ENCODE results near the gene MED27.

Gene MED27

DNA sequence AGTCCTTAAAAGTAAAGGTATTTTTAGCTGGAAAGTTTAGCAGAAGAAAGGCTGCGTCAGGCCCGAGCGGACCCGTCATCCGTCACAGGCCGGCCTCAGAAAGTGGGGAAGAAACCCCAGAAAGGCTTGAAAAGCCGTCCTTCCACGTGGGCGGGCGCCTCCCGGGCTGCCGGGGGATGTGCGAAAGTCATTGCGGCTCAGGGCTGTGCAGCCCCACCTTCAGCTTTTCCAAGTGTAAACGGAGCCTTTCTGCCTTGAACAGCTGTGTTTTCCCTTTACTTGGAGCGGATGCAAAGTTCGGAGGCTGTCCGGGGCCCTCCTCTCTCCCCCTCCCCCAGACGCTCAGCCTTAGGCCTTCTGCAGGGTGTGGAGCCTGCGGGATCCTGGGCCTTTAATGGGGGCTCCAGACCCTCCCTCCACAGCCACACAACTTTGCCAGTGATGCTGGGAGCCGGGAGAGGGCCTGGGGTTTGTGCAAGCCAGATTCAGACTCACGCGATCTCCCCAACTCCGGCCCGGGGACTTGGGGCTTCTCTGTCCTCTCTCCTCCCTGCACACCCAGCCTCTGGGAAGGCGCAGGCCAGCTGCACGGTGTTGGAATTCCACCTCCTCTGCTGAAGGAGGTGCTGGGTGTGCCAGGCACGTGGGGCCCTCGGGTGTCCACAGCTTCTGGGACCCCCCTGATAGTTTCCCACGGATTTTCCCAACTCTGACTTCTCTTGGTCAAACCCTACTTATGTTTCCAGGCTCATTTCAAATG, 244.3 kb downstream of the MED27 start:
- no peak for DNase-seq (ENCODE audit: low read depth)

DNA sequence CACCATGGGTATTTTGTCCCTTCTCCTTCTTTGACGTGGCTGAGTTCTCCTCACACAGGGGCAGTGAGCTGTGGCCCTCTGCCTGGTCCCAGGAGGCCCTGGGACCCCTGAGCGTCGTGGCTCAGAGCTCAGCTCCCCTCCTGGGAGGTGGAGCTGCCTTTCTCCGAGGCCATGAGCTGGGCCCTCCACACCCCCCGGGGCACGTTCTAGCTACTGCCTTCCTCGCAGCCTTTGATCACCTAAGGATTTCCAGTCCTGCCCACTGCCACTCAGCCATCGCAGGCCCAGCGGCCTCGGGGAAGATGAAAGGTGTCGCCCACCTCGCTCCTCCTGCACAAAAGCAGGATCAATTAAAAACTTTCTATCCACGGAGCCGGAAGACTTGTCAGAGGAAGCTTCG, 244.9 kb downstream of the MED27 start:
- DNase-seq (ENCODE audit: low read depth), result no peak

DNA sequence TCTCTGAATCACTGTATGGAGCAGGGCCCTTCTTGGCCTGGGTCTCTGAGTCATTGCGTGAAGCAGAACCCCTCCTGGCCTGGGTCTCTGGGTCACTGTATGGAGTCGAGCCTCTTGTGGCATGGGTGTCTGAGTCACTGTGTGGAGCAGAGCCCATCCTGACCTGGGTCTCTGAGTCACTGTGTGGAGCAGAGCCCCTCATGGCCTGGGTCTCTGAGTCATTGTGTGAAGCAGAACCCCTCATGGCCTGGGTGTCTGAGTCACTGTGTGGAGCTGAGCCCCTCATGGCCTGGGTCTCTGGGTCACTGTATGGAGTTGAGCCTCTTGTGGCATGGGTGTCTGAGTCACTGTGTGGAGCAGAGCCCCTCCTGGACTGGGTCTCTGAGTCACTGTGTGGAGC, 245.8 kb downstream of the MED27 start:
- DNase-seq (ENCODE audit: low read depth), result no peak

DNA sequence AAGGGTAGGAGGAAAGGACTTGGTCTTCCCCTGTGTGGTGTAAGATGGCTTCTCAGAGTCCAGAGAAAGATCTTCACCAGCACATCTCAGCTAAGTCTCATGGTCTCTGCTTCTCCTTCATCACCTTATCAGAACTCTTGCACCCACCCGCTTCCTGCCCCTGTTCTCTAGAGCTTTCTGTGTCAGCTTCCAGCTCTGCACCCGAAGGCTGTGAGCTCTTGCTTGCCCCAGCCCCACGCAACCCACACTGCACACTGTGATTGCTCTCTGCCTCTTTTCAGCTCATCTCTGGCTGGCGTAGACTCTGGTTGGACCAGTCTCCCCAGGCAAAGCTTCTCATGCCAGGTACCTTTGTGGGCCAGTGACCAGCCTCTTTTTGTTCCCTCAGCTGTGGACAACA, 246.6 kb downstream of the MED27 start:
- DNase-seq (ENCODE audit: low read depth), result no peak

DNA sequence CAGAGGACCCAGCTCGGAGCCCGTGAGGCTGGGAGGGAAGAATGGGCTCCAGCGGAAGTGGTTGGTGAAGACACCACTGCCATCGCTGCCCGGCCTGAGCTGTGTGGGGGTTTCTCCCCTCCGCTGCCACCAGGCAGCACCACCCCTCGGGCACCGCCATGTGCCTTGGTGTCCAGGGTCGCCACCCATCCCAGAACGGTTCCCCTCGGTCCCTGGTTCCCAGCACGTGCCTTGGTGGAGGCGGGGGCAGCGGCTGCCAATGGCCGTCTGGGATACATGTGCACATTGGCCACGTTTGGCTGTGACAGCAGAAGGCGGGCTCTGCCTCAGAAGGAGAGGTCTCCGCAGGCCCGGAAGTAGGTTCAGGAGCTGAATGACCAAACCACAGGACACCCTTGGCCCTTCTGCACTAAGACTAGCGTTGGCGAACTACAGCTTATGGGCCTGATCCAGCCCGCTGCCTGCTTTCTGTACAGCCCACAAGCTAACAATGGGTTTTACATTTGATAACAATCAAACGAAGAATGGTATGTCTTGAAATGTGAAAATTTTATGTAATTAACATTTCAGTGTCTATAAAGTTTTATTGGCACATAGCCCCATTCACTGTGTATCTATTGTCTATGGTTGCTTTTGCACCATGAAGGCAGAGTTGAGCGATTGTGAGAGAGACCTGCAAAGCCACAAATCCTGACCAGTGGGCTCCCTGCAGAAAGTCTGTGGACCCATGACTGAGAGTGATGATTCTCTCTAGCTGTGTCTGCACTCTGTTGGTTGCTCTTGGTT, 248.1 kb downstream of the MED27 start:
- no peak for DNase-seq (ENCODE audit: low read depth)

DNA sequence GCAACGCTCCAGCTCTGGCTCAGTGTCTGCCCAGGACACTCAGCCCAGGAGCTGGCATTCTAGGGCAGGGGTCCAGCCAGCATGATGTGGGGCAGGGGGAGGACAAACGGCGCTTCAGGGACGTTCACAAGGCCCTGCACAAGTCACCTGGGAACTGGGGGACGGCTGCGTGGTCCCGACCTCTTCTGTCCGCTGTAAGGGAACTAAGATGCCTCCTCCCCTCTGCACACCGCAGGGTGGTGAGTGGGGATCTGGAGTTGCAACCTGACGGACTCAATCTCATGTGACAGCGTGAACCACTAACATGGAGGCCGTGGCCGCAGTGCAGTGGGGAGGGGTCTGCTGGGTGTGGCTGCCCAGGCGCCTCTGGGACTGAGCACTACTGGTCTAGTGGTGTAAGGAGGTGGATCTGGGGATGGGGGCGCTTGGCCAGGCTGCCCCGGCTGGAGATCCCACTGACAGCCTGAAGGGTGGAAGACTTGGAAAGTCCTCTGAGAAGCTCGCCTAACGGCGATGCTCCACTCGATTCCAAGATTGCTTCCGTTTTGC, 251.8 kb downstream of the MED27 start:
- DNase-seq (ENCODE audit: low read depth), result no peak

DNA sequence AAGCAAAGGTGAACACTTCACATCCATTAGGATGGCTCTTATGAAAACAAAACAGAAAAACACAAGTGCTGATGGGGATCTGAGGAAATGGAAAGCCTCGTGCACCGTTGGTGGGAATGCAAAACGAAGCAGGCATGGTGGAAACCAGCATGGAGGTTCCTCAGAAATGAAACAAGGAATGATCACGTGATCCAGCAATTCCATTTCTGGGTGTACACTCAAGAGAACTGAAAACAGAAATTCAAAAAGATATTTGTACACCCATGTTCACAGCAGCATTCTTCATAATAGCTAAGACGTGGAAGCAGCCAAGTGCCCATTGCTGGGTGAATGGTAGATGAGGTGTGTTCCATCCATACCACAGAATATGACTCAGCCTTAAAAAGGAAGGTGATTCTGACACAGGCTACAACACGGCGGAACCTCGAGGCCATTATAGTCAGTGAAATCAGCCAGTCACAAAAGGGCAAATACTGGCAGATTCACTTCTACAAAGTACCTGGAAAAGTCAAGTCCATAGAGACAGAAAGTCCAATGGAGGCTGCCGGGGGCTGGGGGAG, 252.6 kb downstream of the MED27 start:
- no peak for DNase-seq (ENCODE audit: low read depth)

DNA sequence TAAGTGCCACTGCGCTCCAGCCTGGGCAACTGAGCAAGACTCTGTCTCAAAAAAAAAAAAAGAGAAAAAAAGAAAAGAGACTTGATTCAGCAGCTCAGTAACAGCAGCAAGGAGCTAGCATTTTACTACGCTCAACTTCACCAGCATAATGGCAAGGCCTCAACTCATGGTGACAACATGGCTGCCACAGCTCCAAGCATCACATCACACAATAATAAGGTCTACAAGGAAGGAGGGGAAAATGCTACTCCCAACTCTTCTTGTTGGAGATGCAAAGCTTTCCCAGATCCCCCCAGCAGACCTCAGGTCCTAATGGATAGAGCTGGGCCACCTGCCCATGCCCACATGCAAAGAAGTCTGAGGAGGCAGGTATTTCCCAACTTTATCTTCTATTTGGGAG, 253.6 kb downstream of the MED27 start:
- no peak for DNase-seq (ENCODE audit: low read depth)

DNA sequence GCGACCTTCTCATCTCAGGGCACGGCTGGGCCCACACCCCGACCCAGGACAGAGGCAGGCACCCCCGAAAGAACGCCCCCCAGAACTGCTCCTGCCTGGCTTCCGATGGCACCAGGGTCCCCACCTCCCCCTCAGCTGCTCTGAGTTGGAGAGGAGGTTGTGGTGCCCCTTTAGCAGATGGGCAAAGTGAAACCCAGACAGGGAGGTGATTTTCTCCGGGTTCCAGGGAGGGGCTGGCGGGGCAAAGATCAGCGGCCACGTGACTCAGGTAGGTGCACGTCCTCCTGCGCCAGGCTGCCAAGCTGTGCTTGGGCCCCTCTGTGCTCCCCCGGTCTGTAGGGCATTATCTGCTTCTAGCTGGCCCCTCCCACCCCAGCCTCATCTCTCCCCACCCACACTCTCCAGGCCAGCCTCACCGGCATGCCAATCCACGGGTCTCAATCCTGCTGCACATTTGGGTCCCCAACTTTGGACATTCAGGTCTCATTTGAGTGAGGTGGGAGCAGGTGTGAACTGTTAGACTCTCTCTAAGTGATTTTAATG, 254.6 kb downstream of the MED27 start:
- no peak for DNase-seq (ENCODE audit: low read depth)

DNA sequence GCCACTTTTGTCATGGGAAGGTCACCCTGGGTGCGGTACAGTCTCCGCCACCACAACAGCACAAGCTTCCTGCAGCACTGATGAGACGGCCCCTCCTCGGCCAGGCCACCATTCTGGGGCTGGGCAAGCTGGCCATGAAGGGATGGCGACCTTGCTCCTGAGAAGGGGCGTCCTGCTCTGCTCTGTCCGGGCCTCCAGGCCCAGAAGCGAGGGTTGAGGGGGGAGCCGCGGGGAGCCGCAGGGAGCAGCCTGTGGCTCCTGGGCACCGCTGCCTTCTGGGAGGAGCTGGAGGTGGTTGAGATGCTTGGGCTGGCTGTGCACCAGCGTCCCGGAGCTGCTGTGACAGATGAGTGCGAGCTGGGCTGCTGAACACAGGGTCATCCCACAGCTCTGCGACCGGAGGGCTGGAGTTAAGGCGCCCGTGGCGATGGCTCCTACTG, 255.5 kb downstream of the MED27 start:
- DNase-seq (ENCODE audit: low read depth), result no peak

DNA sequence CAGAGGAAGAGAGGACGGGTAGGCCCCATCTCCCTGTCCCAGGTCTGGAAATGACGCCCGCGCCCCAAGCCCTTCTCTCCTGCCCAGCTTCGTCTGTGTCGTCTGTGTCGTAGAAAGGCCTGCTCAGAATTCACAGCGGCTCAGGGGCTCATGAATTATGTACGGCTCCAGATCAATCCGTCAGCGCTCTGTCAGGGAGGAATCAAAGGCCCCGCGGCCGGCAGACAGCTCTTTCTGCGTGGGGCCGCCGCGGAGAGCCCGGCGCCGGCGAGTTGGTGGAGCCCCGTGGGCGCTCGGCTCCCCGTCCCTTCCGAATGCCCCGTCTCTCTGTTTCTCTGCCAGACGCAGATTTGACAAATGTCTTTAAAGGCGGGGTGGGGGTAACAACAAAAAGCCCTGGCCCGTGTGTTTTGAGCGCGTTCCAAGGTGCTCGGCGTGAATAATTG, 255.9 kb downstream of the MED27 start:
- no peak for DNase-seq (ENCODE audit: low read depth)

DNA sequence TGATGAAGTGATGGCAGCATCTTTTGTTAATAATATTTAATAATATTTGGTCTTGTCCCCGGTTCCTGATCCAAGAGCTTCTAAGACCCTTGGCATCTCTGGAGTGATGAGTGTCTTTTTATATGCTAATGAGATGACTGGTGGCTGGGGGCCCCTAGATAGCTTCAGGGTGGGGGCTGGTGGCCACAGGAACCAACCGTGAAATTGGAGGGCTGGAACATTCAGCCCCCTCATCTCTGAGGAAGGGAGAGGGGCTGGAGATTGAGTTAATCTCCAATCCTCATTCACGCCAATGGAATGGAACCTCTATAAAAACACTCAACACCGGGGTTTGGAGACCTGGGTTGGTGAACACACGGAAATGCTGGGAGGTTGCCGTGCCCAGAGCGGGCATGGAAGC, 261.6 kb downstream of the MED27 start:
- DNase-seq (ENCODE audit: low read depth), result no peak

DNA sequence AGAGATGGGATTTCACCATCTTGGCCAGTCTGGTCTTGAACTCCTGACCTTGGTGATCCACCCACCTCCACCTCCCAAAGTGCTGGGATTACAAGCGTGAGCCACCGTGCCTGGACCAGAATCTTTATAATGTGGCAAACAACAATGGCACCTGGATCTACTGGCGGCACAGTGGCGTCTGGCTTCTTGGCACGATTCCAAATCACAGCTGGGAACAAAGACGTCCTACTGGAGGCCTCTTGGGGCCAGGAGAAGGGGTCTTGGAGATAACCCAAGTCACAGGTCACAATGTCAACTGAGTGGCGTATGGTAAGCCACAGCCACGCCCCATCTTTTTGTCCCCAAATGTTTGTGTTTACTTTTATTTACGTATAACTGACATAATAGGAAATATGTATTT, 262.0 kb downstream of the MED27 start:
- no peak for DNase-seq (ENCODE audit: low read depth)

DNA sequence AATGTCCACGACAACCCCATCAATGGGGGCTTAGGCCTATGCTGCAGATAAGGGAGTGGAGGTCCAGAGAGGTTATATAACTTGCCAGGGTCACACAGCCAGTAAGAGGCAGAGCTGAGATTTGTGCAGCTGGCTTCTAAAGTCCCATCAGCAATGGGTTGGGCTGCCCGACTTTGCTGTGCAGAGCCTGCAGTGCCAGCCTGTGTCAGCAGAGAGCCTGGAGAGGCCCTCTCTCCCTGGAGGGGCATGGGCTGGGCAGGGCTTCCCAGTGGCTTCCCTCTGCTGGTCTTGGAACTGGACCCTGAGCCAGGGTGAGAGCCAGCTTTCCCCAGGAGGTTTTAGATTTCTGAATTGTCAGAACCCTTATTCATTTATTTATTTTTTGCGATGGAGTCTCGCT, 262.6 kb downstream of the MED27 start:
- no peak for DNase-seq (ENCODE audit: low read depth)

DNA sequence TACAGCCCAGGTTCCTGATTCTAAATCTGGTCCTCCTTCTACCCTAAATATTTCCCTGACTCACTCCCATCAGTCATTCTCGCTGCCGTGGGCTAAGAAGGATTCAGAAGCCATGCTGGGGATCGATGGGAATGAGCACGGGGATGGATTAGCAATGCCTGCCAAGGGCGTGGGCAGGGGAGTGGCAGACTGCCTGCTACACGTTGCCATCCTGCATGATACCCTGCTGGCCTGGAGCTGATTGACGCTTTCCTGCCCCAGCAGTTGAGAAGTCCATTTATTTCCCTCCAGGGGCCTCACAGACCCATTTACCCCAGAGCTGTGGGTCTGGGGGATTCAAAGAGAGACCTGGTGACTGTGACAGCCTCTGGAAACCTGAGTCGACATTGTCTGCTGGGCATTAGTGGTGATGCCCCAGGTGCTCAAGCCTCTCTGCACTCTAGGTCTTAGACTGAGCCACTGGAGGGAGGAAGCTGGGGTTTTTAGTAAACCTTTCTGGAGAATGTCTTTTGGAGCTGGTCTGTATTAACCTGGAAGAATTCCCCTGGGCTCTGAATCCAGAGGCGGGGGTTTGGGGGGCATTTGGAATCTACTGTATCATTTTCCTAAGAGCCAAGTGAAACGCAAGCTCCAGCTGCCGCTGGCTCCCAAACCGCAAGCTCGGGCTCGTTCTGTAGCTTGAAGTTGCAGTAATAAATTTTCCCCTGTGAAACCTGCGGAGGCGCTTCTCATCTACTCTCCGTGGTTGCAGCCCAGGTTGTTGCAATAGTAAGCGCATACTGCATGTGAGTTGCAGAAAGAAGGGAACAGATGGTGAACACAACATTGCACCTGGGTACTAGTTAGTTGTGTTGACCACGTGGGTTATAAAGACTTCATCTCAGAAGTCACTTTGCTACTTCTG, 263.4 kb downstream of the MED27 start:
- DNase-seq (ENCODE audit: low read depth), result no peak

DNA sequence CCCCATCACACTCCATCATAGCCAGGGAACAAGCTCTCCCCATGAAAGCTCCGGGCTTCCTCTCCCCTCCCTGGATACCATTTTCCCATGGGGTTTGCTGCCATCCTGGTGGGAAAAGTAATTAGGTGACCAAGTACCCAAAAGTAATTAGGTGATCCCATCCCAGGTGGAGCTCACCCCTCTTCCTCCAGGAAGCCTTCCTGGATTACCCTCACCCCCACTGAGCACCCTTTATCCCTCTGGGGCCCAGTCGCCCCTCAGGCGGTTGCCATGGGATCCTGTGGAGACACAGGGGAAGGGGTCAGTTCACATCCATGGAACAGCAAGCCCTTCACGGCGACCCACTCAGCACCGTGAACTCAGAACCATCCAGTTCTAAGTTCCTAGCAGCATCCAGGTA, 265.0 kb downstream of the MED27 start:
- DNase-seq (ENCODE audit: low read depth), result no peak

DNA sequence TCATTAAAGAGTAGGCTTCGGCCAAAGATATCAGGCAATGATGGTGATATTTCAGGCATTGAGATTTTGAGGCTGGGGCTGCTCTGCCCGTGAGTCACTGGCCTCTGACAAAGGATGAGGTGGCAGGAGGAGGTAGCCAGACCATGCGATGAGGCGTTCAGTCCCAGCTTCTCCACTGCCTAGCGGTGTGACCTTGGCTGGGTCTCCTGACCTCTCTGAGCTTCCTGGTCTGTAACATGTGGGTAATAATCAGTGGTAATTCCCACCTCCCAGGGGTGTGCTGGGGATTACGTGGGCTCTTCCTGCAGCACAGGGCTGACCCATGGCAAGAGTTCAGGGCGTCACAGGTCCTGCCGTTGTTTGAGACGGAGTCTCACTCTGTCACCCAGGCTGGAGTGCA, 266.6 kb downstream of the MED27 start:
- DNase-seq (ENCODE audit: low read depth), result no peak

DNA sequence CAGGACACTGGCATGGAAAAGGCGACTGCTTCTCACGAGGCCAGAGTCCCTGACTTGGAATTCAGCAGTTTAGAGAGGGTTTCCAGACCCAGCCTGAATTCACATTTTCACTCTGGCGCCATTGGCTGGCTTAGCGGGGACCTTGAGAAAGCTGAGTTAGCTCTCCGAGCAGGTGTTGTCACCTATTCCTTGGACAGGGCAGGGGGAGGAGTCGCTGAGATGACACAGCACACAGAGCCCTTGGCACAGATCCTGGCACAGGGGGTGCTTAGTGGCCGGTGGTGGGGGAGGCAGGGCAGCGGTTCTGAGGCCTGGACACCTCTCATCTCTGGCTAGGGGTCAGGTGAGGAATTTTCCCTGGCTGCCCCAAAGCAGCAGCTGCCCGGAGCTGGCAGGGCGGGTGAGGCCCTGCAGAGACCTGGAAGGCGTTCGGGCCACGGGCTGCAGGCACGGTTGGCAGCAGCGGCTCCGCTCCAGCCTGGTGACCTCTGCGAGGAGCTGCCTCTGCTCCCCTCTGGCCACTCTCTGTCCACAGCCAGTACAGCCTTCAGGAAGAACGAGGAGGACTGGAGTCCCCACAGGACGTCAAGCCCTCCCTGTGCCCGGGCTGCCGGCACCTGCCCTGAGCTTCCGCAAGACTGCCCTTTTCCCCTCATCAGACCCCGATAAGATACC, 267.4 kb downstream of the MED27 start:
- DNase-seq (ENCODE audit: low read depth), result no peak

DNA sequence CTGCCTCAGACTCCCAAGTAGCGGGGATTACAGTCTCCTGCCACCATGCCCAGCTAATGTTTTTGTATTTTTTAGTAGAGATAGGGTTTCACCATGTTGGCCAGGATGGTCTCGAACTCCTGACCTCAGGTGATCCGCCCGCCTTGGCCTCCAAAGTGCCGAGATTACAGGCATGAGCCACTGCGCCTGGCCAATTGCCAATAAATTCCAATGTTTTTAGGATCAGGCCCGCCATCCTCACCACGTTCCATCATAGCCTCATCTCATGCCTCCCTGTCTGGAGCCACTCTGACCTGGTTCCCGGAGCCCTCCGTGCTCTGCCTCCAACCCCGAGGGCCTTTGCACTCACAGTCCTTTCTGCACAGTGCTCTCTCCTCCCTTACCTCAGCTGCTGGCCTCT, 268.3 kb downstream of the MED27 start:
- no peak for DNase-seq (ENCODE audit: low read depth)

DNA sequence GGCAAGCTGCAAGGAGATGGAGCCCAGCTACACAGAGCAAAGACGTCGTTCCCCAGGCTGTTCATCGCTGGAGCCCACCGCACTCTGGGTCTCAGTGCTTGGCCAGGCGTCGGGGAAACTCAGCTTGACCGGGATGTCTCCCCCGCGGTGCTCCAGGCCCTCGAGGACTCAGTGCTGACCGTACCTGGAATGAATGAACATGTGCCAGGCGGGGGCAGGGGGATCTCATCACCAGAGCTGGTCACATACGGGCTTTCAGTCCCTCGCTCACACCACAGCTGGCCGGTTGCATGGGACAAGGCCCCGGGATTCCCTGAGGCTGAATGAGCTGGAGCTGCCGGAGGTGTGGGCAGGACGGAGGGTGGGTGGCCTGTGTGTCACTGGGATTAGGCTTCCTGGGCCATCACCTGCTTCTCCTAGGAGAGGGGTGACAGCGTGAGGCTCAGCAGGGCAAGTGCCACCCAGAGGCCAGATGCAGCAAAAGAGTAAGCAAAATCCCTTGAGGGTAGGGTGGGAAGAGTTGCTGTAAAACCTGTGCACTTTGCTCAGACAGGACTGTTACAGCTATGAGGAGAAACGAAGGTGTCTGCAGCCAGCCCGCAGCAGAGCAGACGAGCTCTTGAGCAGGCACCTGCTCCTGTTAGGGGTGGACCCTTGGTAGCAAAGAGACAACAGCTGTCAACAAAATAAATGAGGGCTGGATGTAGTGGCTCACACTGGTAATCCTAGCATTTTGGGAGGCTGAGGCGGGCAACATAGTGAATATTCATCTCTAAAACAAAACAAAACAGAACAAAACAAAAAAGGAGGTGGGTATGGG, 269.1 kb downstream of the MED27 start:
- no peak for DNase-seq (ENCODE audit: low read depth)
